HG03060 (cell line): ENCODE results near the gene ZDHHC21.

Source experiments
- ATAC-seq: cut with Tn5 transposase; IDR thresholded peaks from one replicate; pipeline ENCODE4 v1.9.1; 2021; ENCODE audit warnings: low read depth, moderate number of reproducible peaks; ENCODE audit not compliant: unreplicated experiment

Gene ZDHHC21

GRCh38 chr9:14633148-14633547 lies 60.1 kb downstream of the ZDHHC21 start:
- ATAC-seq, result no peak

GRCh38 chr9:14627513-14627912 lies 65.7 kb downstream of the ZDHHC21 start:
- no peak for ATAC-seq

DNA sequence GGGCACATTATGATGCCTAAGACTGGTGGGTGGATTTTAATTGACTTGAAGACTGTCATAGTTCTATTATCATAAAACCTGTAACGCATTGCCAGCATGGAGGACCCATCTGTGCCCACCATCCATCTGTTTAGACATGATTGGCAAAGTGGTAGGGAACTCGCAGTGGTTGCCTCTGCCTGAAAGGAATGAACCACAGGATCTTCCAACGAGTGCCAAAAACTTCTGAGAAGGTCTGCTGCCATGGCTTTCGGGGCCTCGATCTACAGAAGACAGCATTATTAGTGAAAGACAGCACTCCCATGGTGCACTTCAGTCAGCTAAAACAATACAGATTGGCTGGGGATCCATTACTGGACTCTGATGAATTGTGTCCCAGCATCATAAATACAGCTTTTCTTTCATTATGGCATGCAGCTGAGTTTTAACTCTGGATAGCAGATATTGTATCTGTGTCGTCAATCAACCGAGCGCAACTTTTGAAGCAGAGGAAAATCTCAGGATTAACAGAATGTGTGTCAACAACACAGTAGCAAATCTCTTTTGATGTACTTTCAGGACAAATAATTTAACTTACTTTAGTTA lies 74.3 kb downstream of the ZDHHC21 start:
- ATAC-seq, result no peak

DNA sequence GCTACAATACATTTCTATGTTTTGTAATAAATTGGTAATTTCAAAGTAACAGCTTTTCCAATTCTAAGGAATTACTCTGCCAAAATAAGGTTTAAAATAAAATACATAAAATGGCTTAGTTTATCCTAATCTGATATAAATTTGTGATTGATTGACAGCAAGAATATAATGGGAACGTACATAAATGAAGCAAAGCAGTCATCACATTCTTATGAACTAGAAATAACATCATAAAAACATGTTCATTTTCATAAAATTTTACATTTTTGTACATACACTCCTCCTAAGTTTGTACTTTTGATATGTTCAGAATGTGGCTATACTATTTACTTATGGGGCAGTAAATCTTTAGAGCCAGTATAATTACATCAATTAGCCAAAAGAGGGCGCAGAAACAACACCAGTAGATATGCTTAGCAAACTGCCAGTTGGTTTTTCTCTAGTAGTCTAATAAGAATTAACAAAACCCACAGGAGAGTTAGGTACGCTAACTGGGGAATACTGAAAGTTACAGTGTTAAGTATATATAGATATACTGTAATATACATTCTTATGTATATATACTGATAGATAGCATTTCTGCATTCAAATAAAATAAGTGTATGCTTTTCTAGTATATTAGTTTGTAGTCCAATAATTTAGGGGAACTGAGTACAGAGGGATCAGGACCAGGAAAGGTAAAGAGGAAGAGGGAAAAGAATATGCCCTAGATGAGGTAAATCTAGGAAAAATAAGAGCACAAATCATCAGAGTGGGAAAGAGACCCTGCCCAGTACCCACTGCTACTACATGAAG lies 76.8 kb downstream of the ZDHHC21 start:
- ATAC-seq, result peak; percentile 83

GRCh38 chr9:14608540-14608939 lies 84.7 kb downstream of the ZDHHC21 start:
- no peak for ATAC-seq

DNA sequence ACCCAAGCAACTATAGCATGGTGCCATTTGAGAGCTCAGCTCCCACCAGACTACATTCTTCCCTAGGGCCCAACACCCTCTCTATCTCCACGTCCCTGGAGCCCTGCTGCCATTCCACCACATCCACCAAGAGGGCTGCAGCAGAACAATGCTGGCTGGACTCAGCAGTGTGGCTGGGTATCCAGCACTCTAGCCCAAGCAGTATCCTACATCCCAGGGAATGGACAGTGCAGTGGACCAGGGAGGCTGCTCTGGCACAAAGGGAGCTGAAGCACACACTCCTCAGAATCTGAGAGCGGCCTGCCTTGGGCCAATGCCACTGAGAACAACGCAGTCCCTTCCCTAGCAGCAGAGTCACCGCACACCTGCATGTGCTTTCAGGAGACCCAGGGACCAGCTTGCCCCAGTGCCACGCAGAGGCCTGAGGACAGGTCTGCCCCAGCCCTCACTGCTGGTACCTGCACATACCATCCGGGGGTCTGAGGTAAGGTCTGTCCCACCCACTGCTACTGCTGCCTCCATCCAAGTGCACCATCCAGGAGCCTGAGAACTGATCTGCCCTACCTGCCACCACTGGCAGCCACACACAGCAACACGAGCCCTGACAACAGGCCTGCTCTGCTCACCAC lies 95.9 kb downstream of the ZDHHC21 start:
- no peak for ATAC-seq

- no peak for ATAC-seq
These were observed 99.8 kb downstream of the ZDHHC21 start for GRCh38 chr9:14593406-14593805.

DNA sequence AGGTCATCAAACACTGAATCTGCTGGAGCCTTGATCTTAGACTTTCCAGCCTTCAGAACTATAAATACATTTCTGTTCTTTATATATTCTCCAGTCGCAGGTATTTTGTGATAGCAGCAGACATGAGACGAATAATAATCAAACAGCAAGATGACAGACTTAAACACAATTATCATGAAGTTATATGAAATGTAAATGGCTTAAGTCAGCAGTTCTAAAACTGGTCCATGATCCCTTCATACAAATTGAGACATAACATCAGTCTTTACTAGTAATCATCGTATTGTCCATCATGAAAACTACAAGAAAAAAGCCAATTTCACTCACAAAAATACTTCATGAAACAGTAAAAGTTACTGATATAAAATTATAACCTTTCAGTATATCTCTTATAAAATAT lies 101.8 kb downstream of the ZDHHC21 start:
- no peak for ATAC-seq

DNA sequence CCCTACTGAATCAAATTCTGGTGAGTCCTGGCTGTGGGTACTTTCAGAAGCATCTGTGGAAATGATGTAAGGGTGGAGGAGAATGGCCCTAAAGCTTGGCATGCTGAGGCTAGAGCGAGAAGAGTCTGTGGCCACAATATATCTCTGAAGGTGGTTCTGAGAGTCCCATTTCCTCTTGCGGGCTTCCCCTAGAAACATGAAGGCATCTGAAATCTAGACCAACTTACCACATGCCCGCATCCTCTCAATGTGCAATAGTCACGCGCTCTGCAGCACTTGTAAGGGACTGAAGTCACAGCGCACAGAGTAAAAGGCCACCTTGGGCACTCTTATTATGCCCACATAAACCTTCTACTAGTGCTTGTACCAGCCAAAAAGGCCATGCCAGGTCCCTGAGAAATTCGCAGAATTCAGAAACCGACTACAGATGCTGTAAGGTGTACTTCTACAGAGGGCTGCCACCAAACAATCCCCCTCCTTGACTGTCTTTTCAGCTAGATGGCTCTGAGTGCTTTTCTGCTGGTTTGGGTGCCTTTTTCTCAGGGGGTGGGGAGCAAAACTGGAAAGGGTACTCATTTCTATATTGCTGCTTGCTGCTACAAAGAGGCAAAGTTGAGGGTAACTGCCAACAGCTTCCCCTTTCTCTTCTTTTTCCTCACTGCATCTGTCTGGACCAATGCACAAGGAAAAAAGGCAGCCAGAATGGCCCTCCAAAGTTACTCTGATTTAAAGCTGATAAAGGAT lies 107.3 kb downstream of the ZDHHC21 start:
- peak; percentile 99 for ATAC-seq

DNA sequence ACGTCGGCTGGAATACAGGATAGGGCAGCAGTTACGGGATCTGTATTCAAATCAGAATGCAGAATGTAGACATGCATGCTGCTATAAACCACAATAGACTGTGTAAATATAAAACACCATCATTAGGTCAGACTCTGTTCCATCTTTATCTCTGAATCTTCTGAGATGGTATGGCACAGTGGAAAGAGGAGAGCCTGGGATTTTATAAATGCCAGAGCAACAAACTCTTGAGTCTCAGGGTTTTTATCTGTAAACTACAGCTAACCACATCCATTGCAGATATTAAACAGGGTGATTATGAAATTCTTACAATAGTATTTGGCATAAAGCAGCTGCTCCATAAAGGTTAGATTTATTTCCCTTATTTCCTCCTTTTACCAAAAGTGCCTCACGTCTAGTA lies 108.7 kb downstream of the ZDHHC21 start:
- no peak for ATAC-seq

- ATAC-seq, result no peak
These were observed 115.2 kb downstream of the ZDHHC21 start for GRCh38 chr9:14578030-14578429.

DNA sequence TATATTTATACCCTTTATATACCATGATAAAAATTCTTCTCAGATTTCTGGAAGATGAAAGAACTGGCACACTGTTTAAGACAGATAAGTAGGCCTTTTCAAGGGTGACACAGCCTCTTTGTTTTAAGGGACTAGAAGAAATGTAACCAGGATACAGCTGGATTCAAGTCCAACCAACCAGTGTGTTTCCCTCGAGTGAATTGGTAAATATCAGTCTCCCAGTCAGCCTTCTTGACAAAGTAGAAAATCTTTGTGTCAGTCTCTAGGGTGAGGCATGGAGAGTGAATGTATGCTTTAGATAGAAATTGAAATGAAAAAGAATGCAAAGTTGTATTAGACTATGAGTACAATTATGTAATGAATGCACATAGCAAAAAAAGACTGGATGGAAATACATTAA lies 119.1 kb downstream of the ZDHHC21 start:
- no peak for ATAC-seq

DNA sequence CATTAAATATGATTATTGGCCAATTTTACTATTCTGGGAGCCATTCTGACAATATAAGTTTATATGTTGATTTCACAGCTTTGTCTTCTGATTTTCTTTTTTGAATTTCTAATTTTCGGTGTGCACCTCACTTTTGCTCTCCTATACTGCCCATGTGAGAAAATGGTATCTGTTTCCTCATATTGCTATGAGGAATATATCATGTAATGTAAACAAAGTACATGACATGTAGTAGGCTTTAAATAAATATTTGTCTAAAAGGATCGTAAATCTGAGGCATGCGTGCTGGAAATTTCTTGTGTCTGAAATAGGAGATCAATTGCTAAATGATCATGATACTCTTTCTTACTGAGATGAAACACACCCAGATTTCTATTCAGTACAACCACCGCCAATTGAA lies 119.9 kb downstream of the ZDHHC21 start:
- no peak for ATAC-seq

- no peak for ATAC-seq
These were observed 127.7 kb downstream of the ZDHHC21 start for GRCh38 chr9:14565352-14566016.

DNA sequence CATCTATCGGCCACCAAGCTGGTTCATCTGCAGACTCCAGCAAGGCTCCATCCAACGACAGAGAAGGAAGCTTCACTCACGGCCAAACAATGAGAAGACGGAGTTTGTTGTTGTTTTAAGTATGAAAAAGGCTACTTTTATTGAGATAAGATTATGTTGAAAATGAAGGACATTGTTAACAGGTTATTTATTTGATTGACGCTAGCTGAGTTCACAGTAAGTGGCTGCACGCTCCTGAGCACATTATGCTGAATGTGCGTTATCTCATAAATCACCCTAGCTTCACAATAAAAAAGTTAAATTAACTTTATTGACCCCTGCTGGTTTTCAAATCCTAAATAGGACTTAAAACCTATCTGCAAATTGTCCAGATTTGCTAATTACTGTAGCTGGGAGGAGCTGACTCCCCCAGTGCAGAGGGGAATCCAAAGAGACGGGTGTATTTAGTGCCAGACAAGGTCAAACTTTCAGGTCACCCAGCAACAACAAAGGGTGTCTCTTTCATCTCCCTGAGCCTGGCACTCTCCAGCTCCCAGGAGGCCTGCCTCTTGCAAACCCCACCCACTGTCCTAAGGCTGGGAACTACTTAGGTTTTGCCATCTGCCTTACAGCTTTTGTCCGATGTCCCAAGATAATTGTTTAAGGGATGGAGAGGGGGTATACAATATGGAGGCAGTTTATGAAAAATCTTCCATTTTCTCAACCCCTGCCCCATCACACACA lies 129.2 kb downstream of the ZDHHC21 start:
- no peak for ATAC-seq

DNA sequence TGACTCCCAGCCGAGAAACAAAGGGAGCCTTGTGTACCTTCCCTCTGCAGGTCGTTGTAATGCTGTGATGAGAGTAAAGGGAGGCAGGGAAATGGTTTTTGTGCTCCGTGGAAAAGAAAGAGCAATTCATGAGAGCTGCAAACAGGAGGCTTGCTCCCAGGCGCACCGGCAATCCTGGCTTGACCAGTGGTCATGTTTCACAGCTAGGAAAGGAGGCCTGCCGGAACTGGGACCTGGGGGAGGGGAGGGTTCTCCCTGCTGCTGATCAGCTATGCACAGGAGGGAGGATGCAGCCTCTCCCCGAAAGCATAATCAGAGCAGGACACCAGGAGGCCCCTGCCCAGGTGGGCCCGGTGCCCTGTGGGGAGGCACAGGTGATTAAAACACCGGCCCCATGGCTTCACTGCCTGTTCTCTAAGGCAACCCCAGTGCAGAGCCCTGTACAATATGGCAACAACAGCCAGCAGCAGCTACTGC lies 131.3 kb downstream of the ZDHHC21 start:
- no peak for ATAC-seq
